Urothelium cell line (cell line): ENCODE measurements around the gene RGR.
A peak's percentile ranks its signal among the peaks of the same experiment; 100 is the strongest.

ENCODE experiments used
- DNase-seq: peaks from one replicate; pipeline ENCODE4 v3.0.0; 2011; ENCODE audit warnings: low spot score, mixed read lengths
- FAIRE-seq: peaks from 2 replicates; lab custom pipeline; 2011; peaks lifted over from hg19 to GRCh38; lab: Jason Lieb, UNC

Gene RGR, protein sequence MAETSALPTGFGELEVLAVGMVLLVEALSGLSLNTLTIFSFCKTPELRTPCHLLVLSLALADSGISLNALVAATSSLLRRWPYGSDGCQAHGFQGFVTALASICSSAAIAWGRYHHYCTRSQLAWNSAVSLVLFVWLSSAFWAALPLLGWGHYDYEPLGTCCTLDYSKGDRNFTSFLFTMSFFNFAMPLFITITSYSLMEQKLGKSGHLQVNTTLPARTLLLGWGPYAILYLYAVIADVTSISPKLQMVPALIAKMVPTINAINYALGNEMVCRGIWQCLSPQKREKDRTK

DNA sequence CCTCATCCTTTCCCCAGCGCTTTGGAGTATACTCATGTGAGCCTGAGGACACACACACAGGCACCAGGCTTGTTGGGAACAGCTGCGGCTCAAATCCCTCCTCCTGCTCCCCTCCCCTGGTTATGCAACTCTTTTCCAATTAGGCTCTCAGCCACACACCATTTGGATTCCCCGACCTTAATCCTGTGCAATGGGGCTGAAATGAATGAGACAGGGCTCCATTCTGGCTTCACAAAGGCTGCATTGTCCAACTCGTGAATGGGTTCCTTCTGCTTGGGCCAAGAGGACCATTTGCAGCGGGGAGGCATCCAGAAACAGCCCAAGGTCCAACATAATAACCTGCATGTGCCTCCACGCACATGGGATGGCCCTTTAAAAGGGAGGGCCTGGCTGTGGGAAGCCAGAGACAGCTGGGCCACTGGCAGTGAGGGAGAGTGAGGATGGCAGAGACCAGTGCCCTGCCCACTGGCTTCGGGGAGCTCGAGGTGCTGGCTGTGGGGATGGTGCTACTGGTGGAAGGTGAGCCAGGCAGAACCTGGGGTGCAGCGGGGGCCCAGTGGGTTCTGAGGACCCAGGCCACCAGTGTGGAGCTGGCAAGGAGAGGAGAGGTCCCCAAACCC lies at the start of gene RGR:
TSS of gene RGR (plus strand) at position 403 of the 620 bp plus-strand sequence. CDS start at position 441, 38 bp downstream.
- no peak for DNase-seq
- FAIRE-seq = no peak

DNA sequence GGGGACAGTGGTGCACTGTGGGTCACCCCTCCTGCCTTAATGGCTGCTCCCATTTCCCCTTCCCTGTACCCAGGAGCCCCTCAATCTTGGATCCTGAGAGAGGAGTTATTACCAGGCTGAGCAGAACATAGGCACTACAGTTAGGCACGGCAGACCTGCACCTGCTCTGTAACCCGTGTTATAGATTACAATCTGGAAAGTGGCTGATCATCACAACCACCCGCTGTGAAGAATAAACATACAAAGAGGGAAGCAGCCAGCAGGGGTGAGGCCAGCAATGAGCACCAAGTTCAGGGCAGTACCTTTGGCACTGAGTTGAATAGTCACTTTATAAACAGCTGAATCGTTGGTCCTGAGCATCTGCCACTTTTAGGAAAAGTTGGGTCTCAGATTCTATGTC lies 48.8 kb upstream of the RGR start:
- DNase-seq (no peak), FAIRE-seq (no peak)

DNA sequence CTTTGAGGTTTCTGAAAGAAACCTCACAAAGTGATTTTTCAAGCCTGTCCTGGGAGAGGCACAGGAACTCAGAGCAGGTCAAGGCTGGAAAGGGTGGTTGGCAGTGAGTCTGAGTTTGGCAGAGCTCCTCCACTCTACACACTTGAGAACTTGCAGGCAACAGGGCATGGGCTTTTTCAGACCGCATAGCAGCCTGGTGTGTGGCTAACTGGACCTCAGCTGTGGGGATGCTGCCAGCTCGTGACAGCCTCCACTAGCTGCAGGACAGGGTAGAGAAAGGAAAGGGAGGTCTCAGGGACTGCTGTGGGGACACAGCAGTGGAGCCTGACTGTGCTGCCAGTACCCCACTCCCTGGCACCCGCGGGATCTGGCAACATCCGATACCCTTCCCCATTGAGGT lies 47.9 kb upstream of the RGR start:
- FAIRE-seq (no peak), DNase-seq (no peak)

DNA sequence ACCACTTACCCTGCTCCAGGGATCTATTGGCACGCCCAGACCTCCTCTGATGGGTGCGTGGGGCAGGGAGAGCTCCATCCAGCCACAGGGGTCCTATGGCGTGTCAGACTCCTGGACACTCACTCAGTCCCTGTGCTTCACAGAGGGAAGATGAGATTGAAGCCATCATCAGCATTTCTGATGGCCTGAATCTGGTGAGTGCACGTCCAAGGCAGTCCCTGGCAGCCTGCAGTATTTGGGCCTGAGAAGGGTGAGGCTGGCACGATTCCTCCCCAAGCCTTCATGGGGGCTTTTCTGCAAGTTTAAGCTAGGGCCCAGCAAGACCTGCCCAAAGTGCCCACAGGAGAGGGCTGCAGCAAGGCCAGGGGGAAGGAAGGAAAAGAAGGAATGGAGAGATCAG lies 47.2 kb upstream of the RGR start:
- DNase-seq (no peak), FAIRE-seq (no peak)

DNA sequence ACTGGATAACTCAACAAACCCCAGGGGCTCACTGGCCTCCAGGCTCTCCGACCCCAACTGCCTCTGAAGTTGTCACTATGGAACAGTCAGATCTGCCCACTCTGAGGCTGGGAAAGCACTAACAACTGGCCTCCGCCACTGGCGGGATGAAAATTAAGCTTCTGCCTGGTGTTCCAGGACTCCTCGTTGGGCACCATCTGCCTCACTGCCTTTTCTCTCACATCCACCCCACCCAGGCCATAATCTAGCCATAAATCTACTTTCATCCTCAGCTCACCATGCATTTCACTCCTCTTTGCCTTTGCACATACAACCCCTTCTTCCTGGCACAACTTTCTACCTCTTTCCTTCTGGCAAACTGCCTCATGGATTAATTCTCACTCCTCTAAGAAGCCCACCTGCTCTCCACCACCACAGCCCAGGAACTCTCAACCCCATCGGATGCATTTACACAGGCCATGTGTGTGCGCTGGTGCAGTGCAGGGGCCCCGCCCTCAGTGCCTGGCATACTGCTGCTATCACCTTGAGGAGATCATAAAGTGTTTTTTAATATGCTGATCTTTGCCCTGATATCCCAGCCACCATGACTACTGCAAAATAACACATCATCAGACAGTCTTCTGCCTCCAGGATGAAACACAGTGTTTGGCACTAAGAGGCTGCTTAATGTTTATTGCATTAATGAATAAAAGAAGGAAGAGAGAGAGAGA lies 46.5 kb upstream of the RGR start:
- no peak for DNase-seq
- no peak for FAIRE-seq

DNA sequence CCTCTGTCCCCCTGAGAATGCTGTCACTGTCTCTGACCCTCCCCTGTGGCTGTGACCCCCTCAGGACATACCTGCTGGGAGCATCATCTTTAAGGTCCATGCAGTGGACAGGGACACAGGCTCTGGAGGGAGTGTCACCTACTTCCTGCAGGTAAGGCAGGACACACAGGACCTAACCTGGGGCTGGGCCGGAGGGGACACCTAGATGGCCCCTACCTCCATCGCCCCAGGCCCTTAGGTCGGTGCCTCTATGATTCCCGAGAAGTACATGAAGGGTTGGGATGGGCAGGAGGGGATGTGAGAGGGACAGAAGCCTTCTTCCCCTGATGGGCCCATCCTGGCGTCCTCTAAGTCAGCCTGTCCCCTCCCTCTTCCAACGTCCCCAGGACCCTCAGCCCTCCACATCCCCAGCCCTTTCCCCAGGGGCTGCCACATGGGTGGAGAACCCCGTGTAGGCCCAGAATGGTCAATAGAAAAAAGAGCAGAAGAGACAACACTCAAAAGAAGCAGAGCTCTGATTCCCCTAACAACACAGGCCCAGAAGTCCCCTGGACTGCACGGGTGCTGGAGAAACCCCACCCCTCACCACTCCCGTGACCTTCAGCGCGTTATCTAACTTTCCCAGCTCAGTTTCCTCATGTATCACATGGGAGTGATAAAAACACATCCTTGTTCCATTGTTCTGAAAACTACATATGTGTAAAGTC lies 44.2 kb upstream of the RGR start:
- FAIRE-seq (no peak), DNase-seq (no peak)

DNA sequence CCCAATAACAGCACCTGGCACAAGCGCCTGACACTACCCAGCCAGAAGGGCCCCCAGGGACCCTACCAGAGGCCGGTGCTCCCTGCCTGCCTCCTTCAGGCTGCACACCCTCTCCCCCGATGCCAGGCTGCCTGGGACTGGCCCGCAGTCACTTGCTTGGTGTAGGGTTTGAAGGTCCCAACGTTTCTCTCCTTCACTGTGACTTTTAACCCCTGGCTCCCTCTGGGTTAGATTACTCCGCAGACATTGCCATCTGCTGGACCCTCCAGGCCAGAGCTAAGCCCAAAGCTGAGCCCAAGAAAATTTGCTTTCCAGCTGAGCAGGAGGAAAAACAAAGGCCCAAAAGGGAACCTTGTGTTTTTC lies 43.6 kb upstream of the RGR start:
- FAIRE-seq = no peak
- no peak for DNase-seq

DNA sequence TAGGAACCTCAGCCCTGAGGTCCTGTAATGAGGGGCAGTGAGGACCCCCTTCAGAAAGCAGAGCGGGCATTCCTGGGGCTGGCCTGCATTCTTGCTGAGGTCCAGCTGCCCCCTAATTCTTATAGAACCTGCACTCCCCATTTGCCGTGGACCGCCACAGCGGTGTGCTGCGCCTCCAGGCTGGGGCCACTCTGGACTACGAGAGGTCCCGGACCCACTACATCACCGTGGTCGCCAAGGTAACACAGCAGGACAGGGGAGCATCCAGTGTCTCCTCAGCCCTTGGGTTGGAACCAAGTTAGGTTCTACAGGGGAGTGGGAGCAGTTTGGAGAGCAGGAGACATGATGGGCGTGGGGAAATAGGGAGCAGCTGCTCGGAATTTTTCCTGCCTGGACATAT lies 43.2 kb upstream of the RGR start:
- no peak for FAIRE-seq
- no peak for DNase-seq

DNA sequence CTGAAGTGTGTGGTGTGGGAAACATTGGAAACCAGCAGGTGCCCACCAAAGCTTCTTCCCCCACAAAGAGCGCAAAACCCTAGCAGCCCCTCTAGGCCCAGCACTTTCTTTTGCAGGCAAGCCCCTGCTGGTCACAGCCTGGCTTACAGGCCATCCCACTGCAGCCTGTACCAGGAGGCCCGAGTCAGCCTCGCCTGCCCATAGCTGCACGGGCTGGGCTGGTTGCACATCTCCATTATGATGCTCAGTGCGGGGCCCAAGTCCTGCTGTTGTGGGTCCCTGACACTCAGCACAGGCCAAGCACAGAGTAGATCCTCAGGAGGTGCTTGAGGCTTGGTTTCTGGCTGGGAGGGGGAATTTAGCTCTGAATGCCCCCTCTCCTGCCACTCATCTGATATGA lies 42.5 kb upstream of the RGR start:
- FAIRE-seq (no peak), DNase-seq (no peak)

DNA sequence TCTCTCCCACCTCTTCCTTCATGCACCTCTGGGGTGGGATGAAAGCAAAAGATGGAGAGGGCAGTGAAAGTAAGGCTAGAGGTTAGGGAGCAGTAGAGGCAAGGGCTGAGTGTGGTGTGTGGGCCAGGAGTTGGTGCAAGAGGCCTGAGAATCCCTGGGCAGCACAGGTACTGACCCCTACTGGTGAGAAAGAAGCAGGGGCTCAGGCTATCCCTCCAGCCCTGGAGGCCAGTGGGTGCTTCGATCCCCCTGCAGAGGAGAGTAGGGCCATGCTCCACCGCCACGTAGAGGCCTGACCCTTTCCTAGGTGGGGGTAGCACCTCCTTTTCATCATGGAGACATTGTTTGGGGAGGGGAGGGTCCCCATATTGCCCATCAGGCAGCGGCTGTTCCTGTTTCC lies 40.7 kb upstream of the RGR start:
- FAIRE-seq = no peak
- DNase-seq = peak; percentile 30

DNA sequence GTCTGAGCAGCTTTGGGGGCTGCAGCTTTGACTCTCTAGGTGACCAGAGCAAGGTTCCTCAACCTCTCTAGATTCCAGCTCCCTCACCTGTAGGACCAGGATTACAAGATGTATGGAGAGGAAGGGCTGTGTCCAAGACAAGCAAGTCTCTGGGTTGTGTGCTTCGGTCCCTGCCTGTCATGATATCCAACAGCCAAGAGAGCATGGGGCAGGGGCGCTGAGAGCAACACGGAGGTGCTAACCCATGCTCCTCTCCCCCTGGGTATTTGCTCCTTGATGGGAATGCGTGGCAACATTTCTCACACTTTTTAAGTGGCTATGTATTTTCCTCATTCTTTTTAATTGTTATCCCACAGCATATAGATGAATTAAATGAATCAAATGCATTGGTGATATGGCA lies 40.2 kb upstream of the RGR start:
- DNase-seq (no peak), FAIRE-seq (no peak)

DNA sequence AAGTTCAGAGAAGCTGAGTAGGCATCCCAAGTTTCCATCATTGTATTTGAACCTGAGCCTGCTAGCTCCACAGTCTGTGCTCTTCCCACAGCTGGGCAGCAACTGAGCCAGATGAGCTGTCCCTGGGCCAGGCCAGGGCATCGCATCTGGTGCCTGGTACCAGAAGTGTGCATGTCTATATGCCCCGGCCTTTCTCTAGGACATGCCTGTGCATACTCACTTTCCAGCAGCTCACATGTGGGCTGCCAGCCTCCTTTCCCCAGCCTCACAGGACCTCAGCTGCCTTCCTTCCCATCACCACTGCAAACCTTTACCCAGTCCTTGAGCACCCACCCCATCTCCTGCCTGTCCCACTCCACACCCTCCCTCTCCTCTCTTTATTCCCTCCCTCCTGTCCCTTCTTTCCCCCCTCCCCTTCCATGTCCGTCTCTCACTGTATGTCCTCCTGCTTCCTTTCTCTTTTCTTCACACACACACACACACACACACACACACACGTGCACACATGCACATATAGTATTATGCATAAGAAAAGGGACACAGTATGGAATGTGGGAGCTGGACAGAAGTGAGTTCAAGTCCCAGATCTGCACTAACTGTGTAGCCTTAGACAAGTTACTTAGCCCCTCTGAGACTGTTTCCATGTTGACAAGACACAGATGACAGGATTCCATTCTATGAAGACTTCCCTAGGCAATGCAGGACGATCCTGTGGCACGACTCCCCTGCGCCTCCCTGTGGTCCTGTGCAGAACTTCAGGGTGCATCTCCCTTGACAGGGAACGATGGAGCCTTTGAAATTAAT lies 39.6 kb upstream of the RGR start:
- peak; percentile 55 for DNase-seq
- peak; percentile 59 for FAIRE-seq

DNA sequence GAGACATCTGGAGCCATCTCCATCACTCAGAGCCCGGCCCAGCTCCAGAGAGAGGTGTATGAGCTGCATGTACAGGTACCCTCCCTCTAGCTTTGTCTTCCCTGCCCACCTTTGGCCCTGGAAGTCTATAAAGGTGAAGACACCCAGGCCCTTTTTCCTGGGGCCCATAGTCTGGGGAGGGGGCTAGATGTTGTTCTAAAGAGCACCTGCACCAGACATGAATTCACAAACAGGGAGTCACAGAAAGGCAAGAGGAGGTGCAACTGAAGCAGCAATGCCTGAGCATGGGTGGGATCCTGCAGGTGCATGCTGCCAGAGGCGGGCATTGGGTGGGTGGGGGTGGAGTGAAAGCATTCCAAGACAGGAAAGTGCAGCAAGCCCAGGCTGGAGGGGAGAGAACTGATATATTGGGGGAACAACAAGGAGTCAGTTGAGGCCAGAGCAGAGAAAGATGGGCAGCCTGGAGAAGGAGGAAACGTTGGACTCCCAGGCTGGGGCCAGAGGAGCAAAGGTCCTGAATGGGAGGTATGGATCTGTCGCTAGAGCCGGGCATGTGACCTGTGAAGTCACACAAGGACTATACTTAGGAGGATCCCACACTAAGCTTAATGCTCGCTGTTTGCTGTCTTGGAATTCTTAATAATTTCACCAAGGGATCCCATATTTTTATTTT lies 38.9 kb upstream of the RGR start:
- FAIRE-seq (no peak), DNase-seq (no peak)

DNA sequence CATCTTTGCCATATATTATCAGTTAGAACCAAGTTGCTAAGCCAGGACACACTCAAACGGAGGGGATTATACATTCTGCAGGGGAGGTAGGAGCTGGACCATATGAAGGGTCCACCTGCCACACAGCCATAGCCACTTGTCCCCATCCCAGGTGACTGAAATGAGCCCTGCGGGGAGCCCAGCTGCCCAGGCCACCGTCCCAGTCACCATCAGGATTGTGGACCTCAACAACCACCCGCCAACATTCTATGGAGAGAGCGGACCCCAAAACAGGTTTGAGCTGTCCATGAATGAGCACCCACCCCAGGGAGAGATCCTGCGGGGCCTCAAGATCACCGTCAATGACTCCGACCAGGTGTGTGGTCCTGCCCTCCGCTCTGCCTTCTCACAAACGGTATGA lies 36.8 kb upstream of the RGR start:
- no peak for FAIRE-seq
- DNase-seq = no peak

DNA sequence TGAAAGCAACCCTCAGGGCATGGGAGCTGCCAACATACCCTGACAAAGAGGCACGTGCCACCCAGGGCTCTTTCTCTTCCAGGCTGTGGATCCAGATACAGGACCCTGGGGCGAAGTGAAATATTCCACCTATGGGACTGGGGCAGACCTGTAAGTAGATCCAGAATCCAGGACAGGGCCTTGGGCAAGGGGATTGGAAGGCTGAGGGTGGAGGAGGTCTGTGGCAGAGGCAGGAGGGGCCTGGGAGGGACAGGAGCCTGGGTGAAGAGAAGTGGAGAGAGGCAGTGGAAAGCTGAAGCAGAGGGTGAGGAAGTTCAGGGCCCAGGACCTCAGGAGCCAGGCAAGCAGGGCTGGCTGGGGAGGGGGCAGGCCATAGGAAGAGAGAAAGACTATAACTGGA lies 33.3 kb upstream of the RGR start:
- FAIRE-seq (no peak), DNase-seq (no peak)

DNA sequence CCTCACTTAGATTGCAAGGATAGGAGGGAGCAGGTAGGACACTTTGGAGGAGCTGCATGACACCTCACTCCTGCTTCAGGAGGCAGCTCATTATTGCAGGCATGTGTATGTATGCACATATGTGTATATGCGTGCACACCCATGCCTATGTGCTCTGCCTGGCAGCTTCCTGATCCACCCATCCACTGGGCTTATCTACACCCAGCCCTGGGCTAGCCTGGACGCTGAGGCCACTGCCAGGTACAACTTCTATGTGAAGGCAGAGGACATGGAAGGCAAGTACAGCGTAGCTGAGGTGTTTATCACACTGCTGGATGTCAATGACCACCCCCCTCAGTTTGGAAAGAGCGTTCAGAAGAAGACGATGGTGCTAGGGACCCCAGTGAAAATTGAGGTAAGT lies 32.8 kb upstream of the RGR start:
- FAIRE-seq (peak; percentile 9), DNase-seq (no peak)

DNA sequence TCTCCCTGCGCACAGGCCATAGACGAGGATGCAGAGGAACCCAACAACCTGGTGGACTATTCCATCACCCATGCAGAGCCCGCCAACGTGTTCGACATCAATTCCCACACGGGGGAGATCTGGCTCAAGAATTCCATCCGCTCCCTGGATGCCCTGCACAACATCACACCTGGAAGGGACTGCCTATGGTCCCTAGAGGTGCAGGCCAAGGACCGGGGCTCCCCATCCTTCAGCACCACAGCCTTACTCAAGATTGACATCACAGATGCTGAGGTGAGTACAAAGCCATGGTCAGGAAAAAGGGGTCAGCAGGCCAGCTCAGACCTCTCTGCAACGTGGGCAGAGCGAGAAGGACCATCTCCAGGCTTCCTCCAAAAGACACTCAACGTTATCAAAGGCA lies 31.8 kb upstream of the RGR start:
- FAIRE-seq = no peak
- DNase-seq = no peak

DNA sequence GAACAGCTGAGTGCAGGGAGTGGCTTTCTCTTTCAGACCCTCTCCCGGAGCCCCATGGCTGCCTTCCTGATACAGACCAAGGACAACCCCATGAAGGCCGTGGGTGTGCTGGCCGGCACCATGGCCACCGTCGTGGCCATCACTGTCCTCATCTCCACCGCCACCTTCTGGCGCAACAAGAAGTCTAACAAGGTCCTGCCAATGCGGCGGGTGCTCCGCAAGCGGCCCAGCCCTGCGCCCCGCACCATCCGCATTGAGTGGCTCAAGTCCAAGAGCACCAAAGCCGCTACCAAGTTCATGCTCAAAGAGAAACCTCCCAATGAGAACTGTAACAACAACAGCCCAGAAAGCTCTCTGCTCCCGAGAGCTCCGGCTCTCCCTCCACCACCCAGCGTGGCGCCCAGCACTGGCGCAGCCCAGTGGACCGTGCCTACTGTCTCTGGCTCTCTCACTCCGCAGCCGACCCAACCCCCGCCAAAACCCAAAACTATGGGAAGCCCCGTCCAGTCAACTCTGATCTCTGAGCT lies 30.7 kb upstream of the RGR start:
- no peak for DNase-seq
- FAIRE-seq = no peak

DNA sequence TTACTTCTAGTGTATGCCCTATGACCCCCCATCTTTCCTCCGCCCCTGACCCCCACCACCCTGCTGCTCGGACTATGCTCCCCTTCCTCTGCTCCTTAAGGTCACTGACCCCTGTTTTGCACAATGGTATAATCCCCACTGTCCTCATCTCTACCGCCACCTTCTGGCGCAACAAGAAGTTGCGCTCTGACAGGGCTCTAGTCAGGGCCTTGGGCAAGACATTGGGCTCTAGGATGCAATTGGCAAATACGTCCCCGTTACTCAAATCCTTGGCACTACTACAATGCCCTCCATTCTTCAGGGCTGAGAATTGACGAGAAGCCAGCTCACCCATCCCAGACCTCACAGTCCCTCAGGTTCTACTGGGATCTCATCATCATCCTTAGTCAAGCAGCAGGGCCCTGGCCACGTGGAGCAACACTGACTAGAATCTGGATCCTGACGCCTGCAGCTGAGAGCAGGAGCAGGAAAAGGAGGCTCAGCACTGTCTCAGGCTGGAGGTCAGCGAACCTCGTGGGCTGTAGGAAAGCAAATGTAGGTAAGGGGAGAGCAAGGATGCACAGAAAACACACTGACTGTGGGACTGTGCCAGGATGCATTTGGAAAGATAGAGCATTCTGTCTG lies 30.1 kb upstream of the RGR start:
- DNase-seq (peak; percentile 30), FAIRE-seq (no peak)

DNA sequence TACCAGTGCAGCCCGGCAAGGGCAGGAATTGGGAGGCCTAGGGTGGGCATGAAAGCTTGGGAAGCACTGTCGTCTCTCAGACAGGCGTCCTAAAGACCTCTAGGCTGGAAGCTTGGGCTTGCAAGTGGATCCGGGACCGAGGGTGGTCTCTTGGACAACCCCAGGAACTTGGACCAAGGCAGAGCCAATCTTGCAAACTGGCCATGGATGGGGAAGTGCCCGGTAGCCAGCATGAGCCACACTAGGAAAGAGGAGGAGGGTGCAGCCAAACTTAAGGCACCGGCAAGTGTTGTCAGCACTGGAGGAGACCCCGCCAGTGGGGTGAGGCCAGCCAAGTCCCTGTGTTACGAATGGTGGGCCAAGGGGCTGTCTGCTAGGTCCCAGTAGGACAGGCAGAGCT lies 28.0 kb upstream of the RGR start:
- DNase-seq (no peak), FAIRE-seq (no peak)
